ENCODE results near the gene LBH.

DNA sequence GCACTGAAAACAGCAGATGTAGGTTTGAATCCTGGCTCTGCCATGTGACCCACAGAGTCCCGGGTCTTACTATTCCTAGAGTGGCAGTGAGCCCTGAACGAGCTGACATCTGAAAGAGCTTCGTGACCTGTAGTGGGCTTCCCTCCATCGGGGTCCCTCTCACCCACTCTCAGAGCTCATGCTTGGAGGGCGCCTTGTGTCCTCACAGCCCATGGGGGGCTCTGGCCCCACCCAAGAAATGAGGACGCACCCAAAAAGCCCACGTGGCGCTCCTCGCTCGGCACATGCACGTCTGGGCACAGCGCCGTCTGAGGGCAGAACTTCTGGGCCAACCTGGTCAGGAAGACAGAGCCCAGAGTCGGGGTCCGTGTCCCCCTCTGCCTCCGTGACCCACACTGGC, 23.7 kb downstream of the LBH start:
- TF ChIP-seq, protein P1, sequence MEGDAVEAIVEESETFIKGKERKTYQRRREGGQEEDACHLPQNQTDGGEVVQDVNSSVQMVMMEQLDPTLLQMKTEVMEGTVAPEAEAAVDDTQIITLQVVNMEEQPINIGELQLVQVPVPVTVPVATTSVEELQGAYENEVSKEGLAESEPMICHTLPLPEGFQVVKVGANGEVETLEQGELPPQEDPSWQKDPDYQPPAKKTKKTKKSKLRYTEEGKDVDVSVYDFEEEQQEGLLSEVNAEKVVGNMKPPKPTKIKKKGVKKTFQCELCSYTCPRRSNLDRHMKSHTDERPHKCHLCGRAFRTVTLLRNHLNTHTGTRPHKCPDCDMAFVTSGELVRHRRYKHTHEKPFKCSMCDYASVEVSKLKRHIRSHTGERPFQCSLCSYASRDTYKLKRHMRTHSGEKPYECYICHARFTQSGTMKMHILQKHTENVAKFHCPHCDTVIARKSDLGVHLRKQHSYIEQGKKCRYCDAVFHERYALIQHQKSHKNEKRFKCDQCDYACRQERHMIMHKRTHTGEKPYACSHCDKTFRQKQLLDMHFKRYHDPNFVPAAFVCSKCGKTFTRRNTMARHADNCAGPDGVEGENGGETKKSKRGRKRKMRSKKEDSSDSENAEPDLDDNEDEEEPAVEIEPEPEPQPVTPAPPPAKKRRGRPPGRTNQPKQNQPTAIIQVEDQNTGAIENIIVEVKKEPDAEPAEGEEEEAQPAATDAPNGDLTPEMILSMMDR (IDR thresholded peaks at IDR 0.05) = no peak
- TF ChIP-seq EP300 (IDR thresholded peaks at IDR 0.05) = no peak

Data from gastroesophageal sphincter (tissue), 3 donors.